ENCODE results near the gene MPZ. TPM values are rescaled to one million over a fixed set of nuclear protein-coding genes. Genes with fewer than 3 reads are reported as not detected.
A peak's percentile ranks its signal among the peaks of the same experiment; 100 is the strongest.
"Not testable (repeated sequence)": the region's sequence is repeated elsewhere in the genome, so short reads cannot be mapped to it uniquely, and the experiment has no call there.

Gene MPZ
- total RNA-seq, 2 experiments from 2014 or later, result 3.7 to 5.8 TPM

DNA sequence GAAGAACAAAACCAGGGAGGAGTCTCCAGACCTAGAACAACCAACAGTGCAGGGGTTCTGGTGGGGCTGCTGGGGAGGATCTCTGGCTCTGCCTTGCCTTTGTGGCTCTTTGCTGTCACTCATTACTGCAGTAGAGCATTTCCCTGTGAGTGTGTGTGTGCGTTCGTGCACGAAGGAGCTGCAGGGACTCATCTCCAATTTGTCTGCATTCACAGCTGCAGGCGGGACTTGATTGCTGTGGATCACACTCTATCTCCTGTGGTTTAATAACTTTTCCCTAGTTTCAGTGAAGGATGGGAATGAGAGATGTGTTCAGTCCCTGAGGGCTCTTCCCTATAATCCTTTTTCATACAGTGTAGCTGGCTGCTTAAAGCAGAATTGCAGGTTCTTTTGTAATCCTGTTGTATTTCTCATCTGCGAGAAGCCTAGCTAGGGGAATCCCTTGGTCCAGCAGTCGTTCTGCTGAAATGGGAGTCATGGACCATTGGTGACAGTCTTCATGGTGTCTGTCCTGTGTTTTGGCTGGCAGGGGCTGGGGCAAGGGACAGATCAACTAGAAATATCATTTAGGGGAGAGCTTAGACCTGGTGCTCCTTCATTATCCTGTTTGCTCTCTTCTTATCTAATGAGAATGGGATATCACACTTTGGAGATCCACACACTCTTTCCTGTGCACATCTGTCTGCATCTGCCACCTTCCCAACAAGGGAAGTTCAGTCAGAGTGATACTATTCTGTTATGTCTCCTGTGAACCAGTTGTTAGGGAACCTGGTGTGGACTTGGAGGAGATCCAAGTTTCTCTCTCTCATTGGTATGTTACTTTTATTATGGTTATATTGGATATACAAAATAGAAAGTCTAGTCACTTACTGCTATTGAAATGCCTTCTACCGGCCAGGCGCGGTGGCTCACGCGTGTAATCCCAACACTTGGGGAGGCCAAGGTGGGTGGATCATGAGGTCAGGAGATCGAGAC lies 48.2 kb downstream of the MPZ start:
- Mint-ChIP-seq H3K36me3 (peaks cover 14% of the 10 kb centered on the region), H3K4me1 (ENCODE audit: low read depth) (peaks cover 9% of the 10 kb centered on the region), H3K9me3 (peaks cover 17% of the 10 kb centered on the region), H3K4me3 (no peak overlapping the region), H3K27ac (no peak overlapping the region), H3K27me3 (peaks cover 48% of the 10 kb centered on the region)
- no peak for DNase-seq
- intact Hi-C loops (cut with micrococcal nuclease), result no loop called here
- CTCF ChIA-PET, result interaction anchor here (0.6 to 1.6 kb wide), 3 partner anchors 12 to 384 kb away, joined by 4 to 7 read pairs (median 5); no protein-coding TSS in a partner anchor
- POLR2A ChIA-PET, result no interaction called here

- ChIA-PET CTCF (interaction anchor here (1.6 kb wide), 1 partner anchor 11 kb away, joined by 7 read pairs; no protein-coding TSS in a partner anchor), POLR2A (no interaction called here)
- H3K27me3 Mint-ChIP-seq, result peaks cover 48% of the 10 kb centered on the region
- intact Hi-C loops (cut with micrococcal nuclease), result no loop called here
- H3K36me3 Mint-ChIP-seq, result peaks cover 16% of the 10 kb centered on the region
- no peak for DNase-seq
- H3K4me1 Mint-ChIP-seq (ENCODE audit: low read depth), result peaks cover 9% of the 10 kb centered on the region
- H3K9me3 Mint-ChIP-seq, result peaks cover 22% of the 10 kb centered on the region
- H3K27ac Mint-ChIP-seq, result no peak overlapping the region
- H3K4me3 Mint-ChIP-seq, result no peak overlapping the region
Observed at GRCh38 chr1:161260376-161261260, 49.1 kb downstream of the MPZ start.

DNA sequence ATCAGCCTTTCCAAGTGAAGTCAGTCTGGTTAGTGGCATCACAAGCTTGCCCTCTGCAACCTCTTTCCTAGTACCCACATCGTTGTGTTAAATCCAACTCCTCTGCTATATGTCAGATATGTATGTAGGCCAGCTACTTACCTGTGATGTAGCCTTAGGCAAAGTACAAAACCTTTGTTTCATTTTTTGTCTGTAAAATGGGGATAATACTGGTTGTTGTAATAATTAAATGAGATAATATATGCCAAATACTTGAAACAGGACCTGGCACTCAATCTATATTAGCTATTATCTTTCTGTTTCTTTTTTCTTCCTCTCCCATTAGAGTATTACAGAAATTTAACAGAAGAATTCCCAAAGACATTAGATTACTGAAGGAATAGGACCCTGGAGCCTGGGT lies 50.0 kb downstream of the MPZ start:
- Mint-ChIP-seq H3K27me3 (peaks cover 48% of the 10 kb centered on the region), H3K9me3 (peaks cover 22% of the 10 kb centered on the region), H3K36me3 (peaks cover 16% of the 10 kb centered on the region), H3K27ac (no peak overlapping the region), H3K4me3 (no peak overlapping the region), H3K4me1 (ENCODE audit: low read depth) (peaks cover 9% of the 10 kb centered on the region)
- no peak for DNase-seq
- POLR2A ChIA-PET, result interaction anchor here (0.6 kb wide), 1 partner anchor 61 kb away, joined by 5 read pairs; no protein-coding TSS in a partner anchor
- intact Hi-C loops (cut with micrococcal nuclease), result no loop called here
- CTCF ChIA-PET, result interaction anchor here (1.2 to 1.6 kb wide), 3 partner anchors 10 to 50 kb away, joined by 4 to 7 read pairs (median 5); no protein-coding TSS in a partner anchor

- Mint-ChIP-seq H3K4me1 (ENCODE audit: low read depth) (peaks cover 9% of the 10 kb centered on the region), H3K27ac (no peak overlapping the region), H3K36me3 (peaks cover 16% of the 10 kb centered on the region), H3K9me3 (peaks cover 22% of the 10 kb centered on the region), H3K4me3 (peak overlapping the region; percentile 30), H3K27me3 (peaks cover 48% of the 10 kb centered on the region)
- intact Hi-C loops (cut with micrococcal nuclease), result no loop called here
- DNase-seq, result no peak
- ChIA-PET CTCF (interaction anchor here (0.6 to 3.3 kb wide), 5 partner anchors 32 to 1005 kb away, joined by 3 to 14 read pairs (median 5); partner anchors contain the start of gene TOMM40L), POLR2A (interaction anchor here (1.2 kb wide), 1 partner anchor 46 kb away, joined by 5 read pairs; no protein-coding TSS in a partner anchor)
Observed at GRCh38 chr1:161259345-161259702, 50.4 kb downstream of the MPZ start.

- intact Hi-C loops (cut with micrococcal nuclease), result no loop called here
- Mint-ChIP-seq H3K4me1 (ENCODE audit: low read depth) (peaks cover 9% of the 10 kb centered on the region), H3K36me3 (peaks cover 16% of the 10 kb centered on the region), H3K27ac (no peak within 1 kb of the TSS), H3K4me3 (peak within 1 kb of the TSS; percentile 30), H3K9me3 (peaks cover 22% of the 10 kb centered on the region), H3K27me3 (peaks cover 48% of the 10 kb centered on the region)
- peak; percentile 48 for DNase-seq
- CTCF ChIA-PET, result interaction anchor here (0.6 to 3.3 kb wide), 6 partner anchors 32 to 1004 kb away, joined by 3 to 14 read pairs (median 5); partner anchors contain the start of gene TOMM40L
- POLR2A ChIA-PET, result interaction anchor here (1.2 kb wide), 1 partner anchor 47 kb away, joined by 5 read pairs; no protein-coding TSS in a partner anchor
Observed at GRCh38 chr1:161258439-161259344, 51.1 kb downstream of the MPZ start, which contains the start of gene PCP4L1. Gene PCP4L1, plus strand, starts transcription at chr1:161258745. Its CDS starts 230 bp downstream, at chr1:161258975.

DNA sequence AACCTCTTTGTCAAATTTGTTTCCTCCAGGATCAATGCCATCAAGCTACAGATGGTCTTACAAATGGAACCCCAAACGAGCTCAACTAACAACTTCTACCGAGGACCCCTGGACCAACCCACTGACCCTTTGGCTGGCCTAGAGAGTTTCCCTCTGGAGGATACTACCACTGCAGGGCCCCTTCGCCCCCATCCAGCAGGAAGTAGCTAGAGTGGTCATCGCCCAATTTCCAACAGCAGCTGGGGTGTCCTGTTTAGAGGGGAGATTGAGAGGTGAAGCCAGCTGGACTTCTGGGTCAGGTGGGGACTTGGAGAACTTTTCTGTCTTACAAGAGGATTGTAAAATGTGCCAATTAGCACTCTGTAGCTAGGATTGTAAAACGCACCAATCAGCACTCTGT lies 52.7 kb downstream of the MPZ start:
- H3K4me3 Mint-ChIP-seq; H3K27ac Mint-ChIP-seq; DNase-seq; POLR2A ChIA-PET; H3K4me1 Mint-ChIP-seq (ENCODE audit: low read depth); intact Hi-C loops (cut with micrococcal nuclease): not testable (repeated sequence)
- H3K9me3 Mint-ChIP-seq, result peaks cover 22% of the 10 kb centered on the region
- peaks cover 45% of the 10 kb centered on the region for H3K27me3 Mint-ChIP-seq
- CTCF ChIA-PET, result interaction anchor here (1.0 to 3.3 kb wide), 3 partner anchors 8 to 34 kb away, joined by 3 to 14 read pairs (median 5); partner anchors contain the start of gene TOMM40L
- H3K36me3 Mint-ChIP-seq, result peaks cover 16% of the 10 kb centered on the region

GRCh38 chr1:161255955-161256520 lies 53.7 kb downstream of the MPZ start:
- H3K4me3 Mint-ChIP-seq; POLR2A ChIA-PET; intact Hi-C loops (cut with micrococcal nuclease); H3K27ac Mint-ChIP-seq; H3K4me1 Mint-ChIP-seq (ENCODE audit: low read depth); DNase-seq: not testable (repeated sequence)
- Mint-ChIP-seq H3K27me3 (peaks cover 37% of the 10 kb centered on the region), H3K36me3 (peaks cover 16% of the 10 kb centered on the region), H3K9me3 (peaks cover 22% of the 10 kb centered on the region)
- CTCF ChIA-PET, result interaction anchor here (3.3 kb wide), 1 partner anchor 30 kb away, joined by 14 read pairs; the partner anchor contains the start of gene TOMM40L

- Mint-ChIP-seq H3K9me3 (peaks cover 22% of the 10 kb centered on the region), H3K27me3 (peaks cover 33% of the 10 kb centered on the region), H3K36me3 (peaks cover 16% of the 10 kb centered on the region)
- H3K4me1 Mint-ChIP-seq (ENCODE audit: low read depth); DNase-seq; H3K27ac Mint-ChIP-seq; POLR2A ChIA-PET; intact Hi-C loops (cut with micrococcal nuclease); H3K4me3 Mint-ChIP-seq: not testable (repeated sequence)
- CTCF ChIA-PET, result interaction anchor here (1.5 kb wide), 1 partner anchor 127 kb away, joined by 3 read pairs; no protein-coding TSS in a partner anchor
Observed at GRCh38 chr1:161255302-161255701, 54.5 kb downstream of the MPZ start.

Data from activated CD4-positive, alpha-beta memory T cell treated with anti-CD3 and anti-CD28 coated beads for 36 hours (primary cell).